HepG2 (cell line): ENCODE data around the gene CCDC170. TPM values are rescaled to one million over a fixed set of nuclear protein-coding genes. Genes with fewer than 3 reads are reported as not detected.

Experiments used
- ATAC-seq: fragments of 200-7000 bp; cut with Tn5 transposase; 3 replicates; pipeline ENCODE4 v1.9.1; 2020; ENCODE audit warnings: mild to moderate bottlenecking, moderate library complexity
- BruUV-seq: library from RNA; stranded (reverse); fragments of 400-500 nt; replicated peaks from 2 replicates; lab custom pipeline; 2021; lab: Mats Ljungman, UMichigan
- CTCF ChIA-PET: fragments of 300-600 bp; formaldehyde crosslinking; extraction: SDS; loops from one replicate; lab custom pipeline; 2021; ENCODE audit warnings: low total read pairs, inconsistent platforms, low intra/inter-chr PET ratio; lab: Yijun Ruan, JAX
- POLR2A ChIA-PET: fragments of 350-600 bp; sonication (Branson Sonifier 250); formaldehyde crosslinking; loops from one replicate; lab custom pipeline; 2020; ENCODE audit warnings: antibody characterized with exemption, inconsistent platforms; lab: Yijun Ruan, JAX
- DNase-seq: peaks from one replicate; pipeline ENCODE4 v3.0.0-alpha.2; 2015; ENCODE audit warnings: low spot score
- FAIRE-seq: peaks from 3 replicates; lab custom pipeline; 2011; peaks lifted over from hg19 to GRCh38; lab: Jason Lieb, UNC
- H2AFZ ChIP-seq: one replicate; pipeline ENCODE4 v1.6.1; 2011; ENCODE audit warnings: low read length, inconsistent platforms
- H3K27ac ChIP-seq: fragments of 300-600 bp; 3 replicates; pipeline ENCODE4 v1.8.0; 2011; ENCODE audit warnings: mixed run types, mild to moderate bottlenecking, mixed read lengths, low read length, inconsistent platforms; ENCODE audit not compliant: insufficient read depth; ENCODE audit errors: extremely low read length
- H3K27me3 ChIP-seq, 2 experiments: fragments of 200-600 bp in 1 of 2; 2 replicates in 1 of 2; 3 replicates in 1 of 2; pipeline versions ENCODE4 v1.6.0 to v1.8.0; 2011; ENCODE audit warnings: low read length in 2 of 2, mild to moderate bottlenecking in 2 of 2, moderate library complexity in 2 of 2, inconsistent platforms in 1 of 2; ENCODE audit not compliant: insufficient read depth in 2 of 2, control insufficient read depth in 1 of 2
- H3K36me3 ChIP-seq, 2 experiments: fragments of 200-600 bp in 1 of 2; replicated peaks in 1 of 2; 2 replicates in 1 of 2; 3 replicates in 1 of 2; pipeline versions ENCODE4 v1.5.1 to v1.8.0; 2011; ENCODE audit warnings: low read length in 2 of 2, inconsistent platforms in 1 of 2; ENCODE audit not compliant: insufficient read depth in 2 of 2, control insufficient read depth in 1 of 2
- H3K4me1 ChIP-seq: 2 replicates; pipeline ENCODE4 v1.5.1; 2012; ENCODE audit warnings: low read length, inconsistent platforms; ENCODE audit not compliant: insufficient read depth
- H3K4me2 ChIP-seq: 2 replicates; pipeline ENCODE4 v1.6.0; 2011; ENCODE audit warnings: low read depth, low read length, inconsistent platforms
- H3K4me3 ChIP-seq, 3 experiments: fragments of 200-600 bp in 1 of 3; sonication (generic), shearing (Covaris generic) in 1 of 3; replicated peaks in 1 of 3; 2 replicates each; pipeline ENCODE4 v1.5.1; 2011 to 2016; ENCODE audit warnings: low read length in 3 of 3, inconsistent platforms in 2 of 3, low read depth in 2 of 3, mild to moderate bottlenecking in 2 of 3, control low read depth in 1 of 3, mixed read lengths in 1 of 3; ENCODE audit not compliant: insufficient read depth in 1 of 3
- H3K79me2 ChIP-seq: one replicate; pipeline ENCODE4 v1.6.1; 2011; ENCODE audit warnings: low read length, inconsistent platforms; ENCODE audit not compliant: insufficient read depth
- H3K9ac ChIP-seq: 2 replicates; pipeline ENCODE4 v1.6.0; 2011; ENCODE audit warnings: mild to moderate bottlenecking, low read depth, low read length, inconsistent platforms; ENCODE audit not compliant: insufficient read depth
- H3K9me3 ChIP-seq: 2 replicates; pipeline ENCODE4 v1.5.1; 2012; ENCODE audit warnings: mild to moderate bottlenecking, low read length
- H4K20me1 ChIP-seq: 2 replicates; pipeline ENCODE4 v1.6.0; 2011; ENCODE audit warnings: inconsistent platforms, mild to moderate bottlenecking, low read length, moderate library complexity; ENCODE audit not compliant: insufficient read depth
- EP300 ChIP-seq, 3 experiments: sonication (generic) in 1 of 3; formaldehyde crosslinking in 1 of 3; IDR thresholded peaks; 2 replicates each; pipeline versions ENCODE4 v1.5.1 to v1.6.1; 2011 to 2020; ENCODE audit warnings: low read depth in 2 of 3, low read length in 2 of 3, borderline replicate concordance in 1 of 3, improper control_type of control experiment in 1 of 3, mild to moderate bottlenecking in 1 of 3, missing genetic modification reagents in 1 of 3, moderate library complexity in 1 of 3
- HMG20B ChIP-seq: conservative IDR thresholded peaks from 2 replicates; pipeline ENCODE4 v1.6.1; 2016; ENCODE audit warnings: missing genetic modification reagents, missing compliant biosample characterization
- NCOA2 ChIP-seq: sonication (generic); formaldehyde crosslinking; IDR thresholded peaks from 2 replicates; pipeline ENCODE4 v1.8.0; 2022; ENCODE audit warnings: inconsistent platforms
- NCOR1 ChIP-seq: fragments of 200-600 bp; sonication (generic); IDR thresholded peaks from 2 replicates; pipeline ENCODE4 v1.7.0; 2017; ENCODE audit warnings: antibody characterized with exemption, low read length, borderline replicate concordance
- REL ChIP-seq: sonication (generic); formaldehyde crosslinking; conservative IDR thresholded peaks from 2 replicates; pipeline ENCODE4 v1.8.0; 2022; ENCODE audit warnings: mild to moderate bottlenecking, missing genetic modification reagents, moderate library complexity
- RXRB ChIP-seq: IDR thresholded peaks from 2 replicates; pipeline ENCODE4 v1.6.1; 2016; ENCODE audit warnings: borderline replicate concordance, missing genetic modification reagents, missing compliant biosample characterization
- SOX5 ChIP-seq: IDR thresholded peaks from 2 replicates; pipeline ENCODE4 v1.6.1; 2016; ENCODE audit warnings: borderline replicate concordance
- ZNF432 ChIP-seq: sonication (generic); formaldehyde crosslinking; IDR thresholded peaks from 2 replicates; pipeline ENCODE4 v1.5.0; 2020; ENCODE audit warnings: missing genetic modification reagents, mild to moderate bottlenecking, borderline replicate concordance
- WGBS: methylation state at CpG from one replicate; pipeline ENCODE4 v1.1.6; 2017; ENCODE audit warnings: low lambda C conversion rate; 5-methylcytosine and 5-hydroxymethylcytosine counted together
- in situ Hi-C: cut with HindIII; loops from 2 replicates; pipeline ENCODE4 v1.10.0; 2017; ENCODE audit warnings: low pct_unique_long_range_greater_than_20kb; ENCODE audit not compliant: extremely low pct_ligation_motif_present
- intact Hi-C: fragments of 100-400 bp; cut with micrococcal nuclease; formaldehyde crosslinking; loops from one replicate; pipeline ENCODE4 v1.10.0; 2022; ENCODE audit not compliant: unreplicated experiment
- polyA plus RNA-seq, 8 experiments: library from polyadenylated mRNA; depleted of rRNA in 3 of 8; stranded (reverse) in 7 of 8; unstranded in 1 of 8; fragments of >200 nt; fragmentation: Illumina TruSeq in 4 of 8; extraction: Trizol in 4 of 8; gene quantifications; 2 replicates each; pipeline versions ENCODE4 v1.2.1 to v1.2.3, GENCODE V29; 2011 to 2016; ENCODE audit warnings: low read depth in 4 of 8, missing spikeins in 1 of 8, mixed read lengths in 1 of 8; ENCODE audit not compliant: insufficient read depth in 1 of 8
- total RNA-seq, 5 experiments: library from RNA; depleted of rRNA; stranded (reverse); fragments of >200 nt; fragmentation: Illumina TruSeq; extraction: Trizol; gene quantifications; 2 replicates each; pipeline ENCODE4 v1.2.3, GENCODE V29; 2016; ENCODE audit warnings: low read depth in 1 of 5
- TF ChIP-seq, protein P1 (sequence below): sonication (generic); formaldehyde crosslinking; IDR thresholded peaks from 2 replicates; pipeline ENCODE4 v1.4.0; 2020; ENCODE audit warnings: missing genetic modification reagents, borderline replicate concordance
- TF ChIP-seq, protein P2 (sequence below): IDR thresholded peaks from 2 replicates; pipeline ENCODE4 v1.6.1; 2016; ENCODE audit warnings: mild to moderate bottlenecking
- TF ChIP-seq, protein P3 (sequence below): sonication (generic); formaldehyde crosslinking; IDR thresholded peaks from 2 replicates; pipeline ENCODE4 v1.4.0; 2020; ENCODE audit warnings: missing genetic modification reagents, borderline replicate concordance

The CCDC170 gene
- total and polyA plus RNA-seq, 2 of the 13 experiments (the other 11 are each of a cell fraction or from before 2014, with no cell fraction given) = 0.90 to 5.1 TPM

DNA sequence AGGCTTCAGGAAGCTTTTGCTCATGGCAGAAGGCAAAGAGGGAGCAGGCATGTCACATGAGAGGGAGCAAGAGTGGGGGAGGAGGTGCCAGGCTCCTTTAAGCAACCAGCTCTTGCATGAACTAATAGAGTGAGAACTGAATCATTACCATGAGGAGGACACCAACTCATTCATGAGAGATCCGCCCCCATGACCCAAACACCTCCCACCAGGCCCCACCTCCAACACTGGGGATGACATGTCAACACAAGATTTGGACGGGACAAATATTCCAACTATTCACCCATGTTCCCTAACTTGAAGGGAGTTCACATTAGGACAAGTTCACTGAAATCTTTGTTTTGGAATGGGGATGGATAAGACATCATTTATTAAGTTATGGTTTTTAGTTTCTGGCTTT is 158.5 kb downstream of the CCDC170 start:
- BruUV-seq = no TSS peak
- H3K27ac ChIP-seq = no peak overlapping the region
- peak; percentile 46 for DNase-seq
- in situ Hi-C loops (no loop called here), intact Hi-C loops (no loop called here)
- no peak overlapping the region for H2AFZ ChIP-seq
- no peak overlapping the region for H3K4me3 ChIP-seq
- 34% methylated on average over 2 of the region's 2 CpGs for WGBS
- H3K36me3 ChIP-seq = no peaks in the 10 kb centered on the region
- peak overlapping the region; percentile 25 for H3K4me2 ChIP-seq
- ChIA-PET POLR2A (no interaction called here), CTCF (no interaction called here)
- no peak for FAIRE-seq
- no peaks in the 10 kb centered on the region for H3K79me2 ChIP-seq
- TF ChIP-seq RXRB (CRISPR knock-in tag) (0 out of 2 replicates have a peak, but pooled peaks have one; percentile 17), ZNF432 (CRISPR knock-in tag) (no peak), EP300 (IDR thresholded peaks at IDR 0.05; ENCODE audit: low read depth in 2 of 2, low read length in 2 of 2) (peak in 1 of 2 experiments; percentile 6; a peak in 1 of 4 replicates), EP300 (CRISPR knock-in tag; IDR thresholded peaks at IDR 0.05; ENCODE audit: borderline replicate concordance) (no peak), REL (no peak), SOX5 (0 out of 2 replicates have a peak, but pooled peaks have one; percentile 12), HMG20B (CRISPR knock-in tag) (no peak), NCOA2 (CRISPR knock-in tag) (peak; percentile 43; the same call in 1 of the 2 replicates), NCOR1 (no peak)
- TF ChIP-seq, protein P1, sequence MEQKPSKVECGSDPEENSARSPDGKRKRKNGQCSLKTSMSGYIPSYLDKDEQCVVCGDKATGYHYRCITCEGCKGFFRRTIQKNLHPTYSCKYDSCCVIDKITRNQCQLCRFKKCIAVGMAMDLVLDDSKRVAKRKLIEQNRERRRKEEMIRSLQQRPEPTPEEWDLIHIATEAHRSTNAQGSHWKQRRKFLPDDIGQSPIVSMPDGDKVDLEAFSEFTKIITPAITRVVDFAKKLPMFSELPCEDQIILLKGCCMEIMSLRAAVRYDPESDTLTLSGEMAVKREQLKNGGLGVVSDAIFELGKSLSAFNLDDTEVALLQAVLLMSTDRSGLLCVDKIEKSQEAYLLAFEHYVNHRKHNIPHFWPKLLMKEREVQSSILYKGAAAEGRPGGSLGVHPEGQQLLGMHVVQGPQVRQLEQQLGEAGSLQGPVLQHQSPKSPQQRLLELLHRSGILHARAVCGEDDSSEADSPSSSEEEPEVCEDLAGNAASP (CRISPR knock-in tag) = peak; percentile 64; the same call in 1 of the 2 replicates
- TF ChIP-seq, protein P2, sequence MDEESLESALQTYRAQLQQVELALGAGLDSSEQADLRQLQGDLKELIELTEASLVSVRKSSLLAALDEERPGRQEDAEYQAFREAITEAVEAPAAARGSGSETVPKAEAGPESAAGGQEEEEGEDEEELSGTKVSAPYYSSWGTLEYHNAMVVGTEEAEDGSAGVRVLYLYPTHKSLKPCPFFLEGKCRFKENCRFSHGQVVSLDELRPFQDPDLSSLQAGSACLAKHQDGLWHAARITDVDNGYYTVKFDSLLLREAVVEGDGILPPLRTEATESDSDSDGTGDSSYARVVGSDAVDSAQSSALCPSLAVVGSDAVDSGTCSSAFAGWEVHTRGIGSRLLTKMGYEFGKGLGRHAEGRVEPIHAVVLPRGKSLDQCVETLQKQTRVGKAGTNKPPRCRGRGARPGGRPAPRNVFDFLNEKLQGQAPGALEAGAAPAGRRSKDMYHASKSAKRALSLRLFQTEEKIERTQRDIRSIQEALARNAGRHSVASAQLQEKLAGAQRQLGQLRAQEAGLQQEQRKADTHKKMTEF = 0 out of 2 replicates have a peak, but pooled peaks have one; percentile 15
- TF ChIP-seq, protein P3, sequence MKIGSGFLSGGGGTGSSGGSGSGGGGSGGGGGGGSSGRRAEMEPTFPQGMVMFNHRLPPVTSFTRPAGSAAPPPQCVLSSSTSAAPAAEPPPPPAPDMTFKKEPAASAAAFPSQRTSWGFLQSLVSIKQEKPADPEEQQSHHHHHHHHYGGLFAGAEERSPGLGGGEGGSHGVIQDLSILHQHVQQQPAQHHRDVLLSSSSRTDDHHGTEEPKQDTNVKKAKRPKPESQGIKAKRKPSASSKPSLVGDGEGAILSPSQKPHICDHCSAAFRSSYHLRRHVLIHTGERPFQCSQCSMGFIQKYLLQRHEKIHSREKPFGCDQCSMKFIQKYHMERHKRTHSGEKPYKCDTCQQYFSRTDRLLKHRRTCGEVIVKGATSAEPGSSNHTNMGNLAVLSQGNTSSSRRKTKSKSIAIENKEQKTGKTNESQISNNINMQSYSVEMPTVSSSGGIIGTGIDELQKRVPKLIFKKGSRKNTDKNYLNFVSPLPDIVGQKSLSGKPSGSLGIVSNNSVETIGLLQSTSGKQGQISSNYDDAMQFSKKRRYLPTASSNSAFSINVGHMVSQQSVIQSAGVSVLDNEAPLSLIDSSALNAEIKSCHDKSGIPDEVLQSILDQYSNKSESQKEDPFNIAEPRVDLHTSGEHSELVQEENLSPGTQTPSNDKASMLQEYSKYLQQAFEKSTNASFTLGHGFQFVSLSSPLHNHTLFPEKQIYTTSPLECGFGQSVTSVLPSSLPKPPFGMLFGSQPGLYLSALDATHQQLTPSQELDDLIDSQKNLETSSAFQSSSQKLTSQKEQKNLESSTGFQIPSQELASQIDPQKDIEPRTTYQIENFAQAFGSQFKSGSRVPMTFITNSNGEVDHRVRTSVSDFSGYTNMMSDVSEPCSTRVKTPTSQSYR (CRISPR knock-in tag) = peak; percentile 42; the same call in 1 of the 2 replicates
- peaks cover 40% of the 10 kb centered on the region for H3K4me1 ChIP-seq
- no peaks in the 10 kb centered on the region for H3K27me3 ChIP-seq
- no peak overlapping the region for H3K9ac ChIP-seq
- H4K20me1 ChIP-seq = no peaks in the 10 kb centered on the region
- peak; percentile 46 for ATAC-seq
- H3K9me3 ChIP-seq = 0 out of 2 replicates have a peak, but pooled peaks cover 7% of the 10 kb centered on the region
